Activated CD4-positive, alpha-beta T cell treated with anti-CD3 and anti-CD28 coated beads, Interleukin-2, Interleukin-6, amounts not matched to agents 100 ng/mL and 50 ng/mL, durations not matched to agents 16 hours and 8 hours (primary cell): ENCODE results near the gene TTYH3.
"Not testable (repeated sequence)": the region's sequence is repeated elsewhere in the genome, so short reads cannot be mapped to it uniquely, and the experiment has no call there.

ENCODE experiments used
- DNase-seq: peaks from one replicate; pipeline ENCODE4 v3.0.0-alpha.2; 2020

TTYH3 gene, protein sequence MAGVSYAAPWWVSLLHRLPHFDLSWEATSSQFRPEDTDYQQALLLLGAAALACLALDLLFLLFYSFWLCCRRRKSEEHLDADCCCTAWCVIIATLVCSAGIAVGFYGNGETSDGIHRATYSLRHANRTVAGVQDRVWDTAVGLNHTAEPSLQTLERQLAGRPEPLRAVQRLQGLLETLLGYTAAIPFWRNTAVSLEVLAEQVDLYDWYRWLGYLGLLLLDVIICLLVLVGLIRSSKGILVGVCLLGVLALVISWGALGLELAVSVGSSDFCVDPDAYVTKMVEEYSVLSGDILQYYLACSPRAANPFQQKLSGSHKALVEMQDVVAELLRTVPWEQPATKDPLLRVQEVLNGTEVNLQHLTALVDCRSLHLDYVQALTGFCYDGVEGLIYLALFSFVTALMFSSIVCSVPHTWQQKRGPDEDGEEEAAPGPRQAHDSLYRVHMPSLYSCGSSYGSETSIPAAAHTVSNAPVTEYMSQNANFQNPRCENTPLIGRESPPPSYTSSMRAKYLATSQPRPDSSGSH

DNA sequence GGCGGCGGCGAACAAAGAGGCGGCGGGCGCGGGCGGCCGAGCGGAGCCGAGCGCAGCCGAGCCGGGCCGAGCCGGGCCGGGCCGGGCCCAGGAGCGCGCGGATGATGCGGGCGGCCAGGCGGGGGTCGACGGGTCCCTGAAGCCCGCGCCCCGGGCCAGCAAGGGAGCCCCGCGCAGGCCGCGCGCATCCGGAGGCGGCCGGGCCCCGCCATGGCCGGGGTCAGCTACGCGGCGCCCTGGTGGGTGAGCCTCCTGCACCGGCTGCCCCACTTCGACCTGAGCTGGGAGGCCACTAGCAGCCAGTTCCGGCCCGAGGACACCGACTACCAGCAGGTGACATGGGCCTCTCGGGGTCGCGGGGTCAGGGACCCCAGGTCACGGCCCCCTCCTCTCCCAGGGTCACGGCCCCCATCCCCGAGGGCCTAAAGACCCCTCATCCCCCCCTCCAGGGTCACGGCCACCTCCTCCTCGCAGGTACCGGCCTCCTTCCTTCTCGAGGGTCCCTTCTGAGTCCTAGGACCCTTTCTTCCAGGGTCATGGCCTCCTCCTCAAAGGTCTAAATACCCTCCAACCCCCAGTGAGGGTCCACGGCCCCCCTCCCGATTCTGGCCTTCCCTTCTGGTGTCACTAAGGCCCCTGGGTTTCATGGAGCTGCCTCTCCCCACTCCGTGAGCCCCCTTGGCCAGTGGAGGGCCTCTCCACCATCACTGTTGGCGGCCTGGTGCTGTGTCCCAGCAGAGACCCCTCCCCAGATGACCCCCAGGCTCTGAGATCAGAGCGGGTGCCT is at the start of gene TTYH3:
TTYH3 (plus strand) TSS at position 41 of the 787 bp plus-strand sequence; CDS start at position 211, 170 bp downstream.
- no peak for DNase-seq

DNA sequence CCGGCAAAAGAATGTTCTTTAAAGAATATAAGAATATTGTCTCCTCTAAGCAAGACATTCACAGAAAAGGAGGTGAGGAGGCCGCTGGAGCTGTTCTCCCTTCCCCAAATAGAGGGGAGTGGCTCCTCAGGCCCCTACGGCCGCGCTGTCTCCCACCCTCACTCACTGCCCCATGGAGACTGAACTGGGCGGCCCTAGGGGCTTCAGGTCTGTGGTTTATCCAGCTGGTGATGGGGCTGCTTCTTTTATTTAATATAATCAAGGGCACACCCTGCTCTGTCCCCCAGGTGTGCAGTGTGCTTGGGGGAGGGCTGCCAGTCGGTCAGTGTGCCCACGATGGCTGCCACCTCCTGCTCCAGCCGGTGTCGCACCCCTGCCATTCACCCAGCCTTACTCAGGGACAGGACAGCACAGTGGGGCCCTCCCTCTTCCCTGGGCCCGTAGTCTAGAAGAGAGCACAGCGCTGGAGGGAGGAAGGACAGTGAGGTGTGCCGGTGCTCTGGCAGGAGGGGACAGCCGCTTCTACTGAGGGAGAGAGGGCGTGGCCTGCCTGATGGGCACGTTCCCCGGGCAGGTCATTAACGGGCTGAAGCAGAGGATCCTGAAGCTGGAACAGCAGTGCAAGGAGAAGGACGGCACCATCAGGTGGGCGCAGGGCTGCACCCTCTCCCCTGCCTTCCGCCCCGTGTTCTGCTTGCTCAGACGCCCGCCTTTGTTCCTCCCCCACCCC is 49.6 kb upstream of the TTYH3 start:
- DNase-seq = no peak

DNA sequence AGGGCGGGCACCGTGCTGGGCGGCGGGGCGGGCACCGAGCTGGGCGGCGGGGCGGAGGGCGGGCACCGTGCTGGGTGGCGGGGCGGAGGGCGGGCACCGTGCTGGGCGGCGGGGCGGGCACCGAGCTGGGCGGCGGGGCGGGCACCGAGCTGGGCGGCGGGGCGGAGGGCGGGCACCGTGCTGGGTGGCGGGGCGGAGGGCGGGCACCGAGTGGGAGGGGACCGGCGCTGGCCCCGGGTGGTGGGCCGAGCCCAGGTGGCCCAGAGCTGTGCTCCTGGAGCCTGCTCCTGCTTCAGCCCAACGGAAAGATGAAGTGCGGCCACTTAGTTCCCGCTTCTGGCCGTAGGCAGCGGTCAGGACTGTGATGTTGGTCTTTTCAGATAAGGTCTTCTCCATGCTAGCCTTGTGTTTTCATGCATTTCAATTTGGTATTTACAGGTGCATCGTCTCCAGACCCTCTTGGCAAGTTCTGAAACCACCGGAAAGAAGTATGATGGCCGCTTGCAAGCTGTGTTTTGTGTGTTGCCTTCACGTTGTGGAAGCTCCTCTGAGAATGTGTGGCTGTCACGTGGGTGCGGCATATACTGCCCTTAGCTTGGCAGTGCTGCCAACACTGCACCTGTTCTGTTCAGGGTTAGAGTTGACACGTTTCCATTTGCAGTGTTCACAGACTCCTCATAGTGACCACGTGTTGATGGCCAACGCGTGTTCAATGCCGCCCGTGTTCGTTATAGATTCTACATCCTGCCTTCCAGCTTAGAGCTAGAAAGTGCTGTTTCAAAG is 47.8 kb upstream of the TTYH3 start:
- no peak for DNase-seq

DNA sequence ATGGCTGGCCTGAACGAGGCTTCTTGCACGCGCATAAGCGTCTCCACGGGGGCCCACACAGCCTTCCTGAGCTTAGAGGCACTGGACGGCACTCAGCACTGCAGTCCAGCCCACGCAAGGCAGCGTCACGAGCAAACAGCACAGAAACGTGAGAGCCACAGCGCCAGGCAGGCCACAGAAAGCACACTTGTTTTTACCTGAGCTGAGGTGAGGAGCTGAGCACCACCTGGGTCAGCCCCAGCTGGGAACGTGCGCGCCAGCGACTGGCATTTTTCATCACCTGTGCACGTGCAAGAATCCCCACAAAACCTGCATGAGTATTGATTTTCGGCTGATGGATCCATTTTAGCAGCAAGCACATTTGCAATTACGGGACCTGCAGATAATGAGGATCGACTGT is 46.3 kb upstream of the TTYH3 start:
- DNase-seq = no peak

DNA sequence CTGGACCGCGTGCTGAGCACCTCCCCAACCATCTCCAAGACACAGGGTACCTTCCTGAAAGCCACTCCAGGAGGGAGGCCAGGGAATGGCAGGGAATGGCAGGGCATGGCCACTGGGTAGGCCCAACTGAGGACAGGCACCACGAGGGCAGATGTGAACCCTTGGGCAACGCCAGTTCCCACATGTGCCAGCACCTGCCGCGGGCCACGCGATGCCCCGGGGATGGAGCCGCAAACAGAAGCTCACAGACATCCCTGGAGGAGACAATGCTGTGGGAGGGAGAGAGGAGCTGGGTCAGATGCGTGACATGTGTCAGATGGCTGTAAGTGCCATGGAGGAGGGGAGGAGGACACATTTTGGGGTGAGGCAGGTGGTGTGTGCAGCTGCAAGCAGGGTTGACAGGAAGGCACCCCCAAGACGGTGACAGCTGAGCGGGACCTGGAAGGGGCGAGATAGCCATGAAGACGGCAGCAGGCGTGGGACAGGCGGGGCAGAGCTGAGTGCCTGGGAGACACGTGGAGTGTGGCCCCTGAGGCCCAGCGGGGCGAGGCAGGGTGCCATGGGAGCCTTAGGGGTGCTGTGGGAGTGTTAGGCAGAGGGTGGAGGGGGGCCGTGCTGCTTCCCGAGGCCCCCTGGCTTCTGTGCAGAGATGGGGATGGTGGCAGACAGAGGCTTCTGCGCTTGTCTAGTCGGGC is 45.3 kb upstream of the TTYH3 start:
- no peak for DNase-seq

DNA sequence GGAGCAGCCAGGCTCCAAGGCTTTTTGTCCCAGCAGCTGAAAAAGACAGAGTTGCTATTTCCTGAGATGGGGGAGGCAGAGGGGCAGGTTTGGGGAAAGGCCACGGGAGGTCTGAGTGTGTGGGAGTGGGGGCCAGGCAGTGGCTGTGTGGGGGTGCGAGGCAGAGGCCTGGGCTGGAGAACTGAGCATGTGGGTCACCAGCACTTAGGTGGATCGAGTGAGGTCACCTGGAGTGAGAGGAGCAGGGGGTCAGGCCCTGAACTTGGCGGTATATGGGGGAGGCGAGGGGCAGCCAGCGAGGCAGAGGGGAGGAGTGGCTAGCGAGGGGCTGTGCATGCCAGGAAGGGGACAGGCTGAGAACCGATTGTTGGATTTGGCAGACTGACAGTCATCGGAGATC is 44.7 kb upstream of the TTYH3 start:
- DNase-seq = no peak

DNA sequence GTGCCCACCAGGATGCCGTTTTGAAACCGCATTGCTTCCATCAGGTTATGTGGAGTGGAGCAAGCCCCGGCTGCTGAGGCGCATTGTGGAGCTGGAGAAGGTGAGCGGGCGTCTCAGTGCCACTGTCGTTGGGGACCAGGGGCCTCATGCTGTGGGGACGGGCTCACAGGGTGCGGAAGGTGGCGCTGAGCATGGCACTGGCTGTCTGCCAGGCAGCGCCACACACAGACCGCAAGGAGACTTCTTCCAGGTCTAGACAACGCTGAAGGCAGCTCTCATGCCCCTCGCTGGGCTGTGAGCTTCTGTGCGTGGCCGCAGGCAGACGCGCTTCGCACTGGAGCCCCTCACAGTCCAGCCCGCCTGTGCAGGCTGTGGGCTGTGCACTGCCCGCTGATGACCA is 44.0 kb upstream of the TTYH3 start:
- DNase-seq = no peak

DNA sequence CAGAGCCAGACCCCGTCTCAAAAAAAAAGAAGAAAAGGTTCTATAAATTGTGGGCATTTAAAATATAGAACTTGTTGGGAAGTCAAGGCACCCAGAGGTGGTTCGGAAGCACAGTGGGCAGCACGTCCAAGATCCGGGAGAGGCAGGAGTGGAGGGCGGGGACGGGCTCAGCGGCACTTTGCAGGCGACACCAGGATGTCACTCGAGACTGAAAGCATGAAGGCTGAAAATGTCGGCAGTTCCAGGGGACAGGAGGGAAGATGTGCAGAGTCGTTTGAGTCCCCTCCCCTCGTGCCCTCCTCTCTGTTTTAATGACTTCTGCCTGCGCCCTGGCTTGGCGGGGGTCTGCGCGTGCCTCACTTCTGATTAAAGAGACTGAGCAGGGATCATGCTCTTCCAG is 42.4 kb upstream of the TTYH3 start:
- no peak for DNase-seq

DNA sequence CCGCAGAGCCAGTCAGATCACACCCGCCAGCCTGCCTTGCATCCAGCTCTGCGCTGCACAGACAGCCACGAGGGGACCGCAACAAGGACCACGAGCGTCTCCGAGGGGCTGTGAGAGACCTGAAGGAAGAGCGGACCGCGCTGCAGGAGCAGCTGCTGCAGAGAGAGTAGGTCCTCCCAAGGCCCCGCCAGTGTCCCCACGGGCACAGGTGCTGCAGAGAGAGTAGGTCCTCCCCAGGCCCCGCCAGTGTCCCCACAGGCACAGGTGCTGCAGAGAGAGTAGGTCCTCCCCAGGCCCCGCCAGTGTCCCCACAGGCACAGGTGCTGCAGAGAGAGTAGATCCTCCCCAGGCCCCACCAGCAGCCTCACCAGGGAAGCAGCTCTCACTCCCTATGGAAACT is 41.8 kb upstream of the TTYH3 start:
- not testable (repeated sequence) for DNase-seq

DNA sequence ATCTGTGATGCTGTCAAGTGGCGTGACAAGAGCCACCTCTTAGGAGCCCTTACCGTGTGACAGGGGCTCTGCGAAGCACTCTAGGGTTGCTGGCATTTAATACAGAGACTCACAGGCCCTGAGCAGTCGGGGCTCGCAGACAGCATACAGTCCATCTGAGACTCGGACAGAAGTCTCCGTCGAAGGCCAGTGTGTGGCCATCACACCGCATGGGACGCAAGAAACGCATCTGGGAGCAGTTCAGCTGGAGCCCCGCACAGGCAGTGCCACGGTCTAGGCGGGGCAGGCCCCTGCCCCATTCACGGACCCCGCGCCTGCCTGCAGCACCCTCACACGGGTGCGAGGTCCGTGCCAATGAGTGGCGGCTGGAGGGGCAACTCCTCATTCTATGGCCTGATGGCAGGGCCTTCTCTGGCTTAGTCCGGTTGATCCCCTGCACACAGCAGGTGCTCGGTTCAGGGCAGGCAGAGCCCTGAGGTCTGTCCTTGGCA is 39.4 kb upstream of the TTYH3 start:
- DNase-seq = no peak

DNA sequence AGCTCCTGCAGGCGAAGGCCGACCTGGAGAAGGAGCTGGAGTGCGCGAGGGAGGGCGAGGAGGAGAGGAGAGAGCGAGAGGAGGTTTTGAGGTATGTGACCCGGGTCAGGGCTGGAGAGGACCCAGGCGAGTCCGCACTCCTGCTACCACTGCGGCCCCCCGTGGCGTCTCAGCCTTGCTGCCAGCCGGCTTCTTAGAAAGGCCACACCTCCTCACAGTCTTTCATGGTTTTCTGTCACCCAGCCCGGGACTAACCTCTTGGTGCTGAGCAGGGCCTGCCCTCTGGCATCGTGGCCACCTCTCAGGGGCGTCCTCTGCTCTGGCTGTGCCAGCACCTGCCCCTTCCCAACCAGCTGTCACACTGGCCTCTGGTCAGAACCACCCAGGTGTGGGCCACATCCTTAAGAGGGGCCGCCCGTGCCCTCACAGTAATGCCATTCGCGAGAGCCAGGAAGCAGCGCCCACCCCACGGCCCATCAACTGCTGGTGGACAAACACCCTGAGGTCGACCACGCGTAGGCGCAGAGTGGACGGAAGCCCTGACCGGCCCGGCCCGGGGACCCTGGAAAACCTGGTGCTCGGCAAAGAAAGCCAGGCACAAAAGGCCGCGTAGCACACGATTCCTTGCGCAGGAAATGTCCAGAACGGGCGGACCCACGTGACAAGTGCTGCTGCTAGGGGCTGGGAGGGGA is 38.6 kb upstream of the TTYH3 start:
- no peak for DNase-seq

DNA sequence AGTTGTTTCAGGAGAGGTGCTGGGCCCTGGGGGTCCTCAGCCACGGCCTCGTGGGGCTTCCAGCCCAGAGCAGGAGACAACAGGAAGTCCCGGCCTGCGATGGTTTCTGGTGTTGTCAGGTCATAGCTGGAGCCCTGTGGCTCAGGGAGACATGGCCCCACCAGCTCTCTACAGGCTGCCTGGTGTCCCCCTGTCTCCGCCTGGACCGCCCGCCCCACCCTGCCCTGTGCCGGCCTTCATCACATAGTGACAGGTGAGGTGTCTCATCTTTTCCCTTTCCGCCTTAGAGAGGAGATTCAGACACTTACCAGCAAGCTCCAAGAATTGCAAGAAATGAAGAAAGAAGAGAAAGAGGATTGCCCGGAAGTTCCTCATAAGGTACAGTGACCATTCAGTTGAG is 37.2 kb upstream of the TTYH3 start:
- DNase-seq = no peak

DNA sequence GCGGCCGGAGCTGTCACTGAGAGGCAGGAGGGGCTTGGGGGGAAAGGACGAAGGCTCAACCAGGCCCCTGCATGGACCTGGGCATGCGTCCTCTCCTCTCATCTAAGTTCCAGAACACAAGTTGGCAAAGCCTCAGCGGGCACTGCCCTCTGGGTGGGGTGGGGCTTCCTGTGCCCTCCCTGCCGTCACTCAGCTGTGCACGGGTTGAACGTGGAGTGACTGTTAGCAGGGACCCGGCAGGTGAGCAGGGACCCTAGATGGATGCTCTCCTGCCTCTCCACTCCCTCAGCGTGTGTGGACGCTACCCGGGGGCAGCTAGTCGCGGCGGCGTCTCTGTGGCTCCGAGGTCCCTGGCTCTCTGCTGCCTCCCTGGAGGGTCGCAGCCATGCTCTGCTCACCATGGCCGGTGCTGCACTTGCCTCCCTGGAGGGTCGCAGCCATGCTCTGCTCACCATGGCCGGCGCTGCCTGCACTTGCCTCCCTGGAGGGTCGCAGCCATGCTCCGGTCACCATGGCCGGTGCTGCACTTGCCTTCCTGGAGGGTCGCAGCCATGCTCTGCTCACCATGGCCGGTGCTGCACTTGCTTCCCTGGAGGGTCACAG is 36.4 kb upstream of the TTYH3 start:
- no peak for DNase-seq

DNA sequence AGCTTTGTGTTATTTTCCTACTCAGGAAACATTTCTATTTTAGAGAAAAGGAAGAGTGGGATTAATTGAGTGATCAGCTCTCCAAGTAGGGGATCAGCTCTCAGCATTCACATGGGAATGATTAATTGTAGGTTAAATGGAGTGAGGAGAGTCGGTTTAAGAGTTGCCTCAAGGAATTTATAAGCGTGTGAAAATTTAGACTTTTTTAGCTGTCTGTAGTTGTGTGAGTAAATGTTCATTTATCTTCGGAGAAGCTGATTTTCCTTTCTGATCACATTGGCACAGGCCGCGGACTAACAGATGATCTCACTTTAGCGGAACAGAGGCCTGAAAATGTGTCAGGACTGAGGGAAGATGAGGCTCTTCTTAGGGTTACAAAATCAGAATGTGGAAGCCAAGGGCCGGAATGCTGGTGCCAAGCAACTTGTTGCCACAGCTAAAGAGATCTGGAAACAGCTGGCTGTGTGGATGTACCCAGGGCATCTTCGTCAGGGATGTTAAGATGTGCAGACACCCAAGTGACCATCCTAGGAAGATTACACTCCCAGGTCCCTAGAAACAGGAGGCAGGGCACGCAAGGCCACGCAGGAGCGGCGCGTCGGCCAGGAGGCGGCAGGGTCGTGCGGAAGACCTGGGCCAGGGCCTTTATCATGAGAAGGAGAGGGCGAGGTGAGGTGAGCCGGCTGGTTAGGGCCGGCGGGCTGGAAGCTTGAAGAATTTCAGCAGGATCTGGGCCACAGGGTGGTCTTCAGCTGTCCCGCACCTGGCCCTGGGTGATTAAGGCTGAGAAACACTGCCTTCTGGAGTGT is 35.1 kb upstream of the TTYH3 start:
- DNase-seq = no peak

DNA sequence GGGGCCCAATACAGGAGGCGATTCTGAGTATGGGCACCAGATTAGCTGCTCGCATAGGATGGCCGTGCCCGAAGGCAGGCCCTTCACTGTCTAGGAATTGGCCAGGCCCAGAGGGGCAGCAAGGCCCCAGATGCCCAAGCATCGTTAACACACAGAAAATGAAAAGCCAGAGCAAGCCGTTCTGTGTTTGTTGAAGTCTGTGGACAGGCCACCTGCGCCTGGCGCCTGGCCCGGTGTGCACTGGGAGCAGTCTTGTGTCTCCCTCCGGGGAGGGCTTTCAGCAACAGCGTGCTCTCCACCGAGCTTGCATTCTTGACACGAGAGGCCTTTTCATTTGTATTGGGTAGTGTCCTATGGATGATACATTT is 34.5 kb upstream of the TTYH3 start:
- no peak for DNase-seq

DNA sequence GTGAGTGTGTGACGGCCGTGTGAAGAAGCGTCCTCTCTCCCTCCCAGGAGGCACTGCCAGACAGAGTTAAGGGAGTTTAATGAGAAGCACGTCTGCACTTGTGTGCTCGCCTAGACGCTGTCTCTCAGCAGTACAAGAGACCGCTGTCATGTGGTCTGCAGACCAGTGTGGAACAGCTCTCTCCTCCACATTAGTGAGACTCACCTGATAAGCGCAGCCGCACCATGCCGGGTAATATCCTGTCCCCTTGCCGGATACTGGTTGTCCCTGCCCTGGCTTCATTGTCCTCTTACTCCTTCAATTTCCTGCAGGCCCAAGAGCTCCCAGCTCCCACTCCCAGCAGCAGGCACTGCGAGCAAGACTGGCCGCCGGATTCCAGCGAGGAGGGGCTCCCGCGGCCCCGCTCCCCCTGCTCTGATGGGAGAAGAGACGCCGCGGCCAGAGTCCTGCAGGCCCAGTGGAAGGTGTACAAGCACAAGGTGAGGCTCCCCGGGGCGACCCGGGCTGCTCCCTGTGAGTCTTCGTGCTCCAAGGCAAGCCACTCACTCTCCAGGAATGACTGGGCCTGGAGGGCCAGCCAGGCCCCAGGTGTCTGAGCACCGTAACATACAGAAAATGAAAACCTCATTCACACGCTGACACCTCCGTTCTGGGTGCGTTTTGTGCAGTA is 33.5 kb upstream of the TTYH3 start:
- DNase-seq = no peak

DNA sequence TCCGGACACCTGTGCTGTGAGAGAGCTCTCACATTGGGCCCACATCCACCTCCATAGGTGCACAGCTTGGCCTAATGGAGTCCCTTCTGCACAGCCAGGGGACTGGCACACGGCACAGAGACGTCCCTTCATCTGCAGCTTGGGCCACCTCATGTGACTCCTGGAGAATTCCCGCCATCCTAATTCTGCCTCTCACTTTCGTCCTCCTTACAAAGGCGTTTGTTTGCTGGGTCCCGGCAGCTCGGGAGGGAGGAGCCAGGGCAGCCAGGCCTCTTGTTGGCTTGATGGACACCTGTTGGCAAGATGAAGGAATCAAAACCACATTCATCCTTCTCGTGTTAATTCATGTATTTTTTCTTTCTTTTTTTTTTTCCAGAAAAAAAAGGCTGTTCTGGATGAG is 30.7 kb upstream of the TTYH3 start:
- DNase-seq = no peak

DNA sequence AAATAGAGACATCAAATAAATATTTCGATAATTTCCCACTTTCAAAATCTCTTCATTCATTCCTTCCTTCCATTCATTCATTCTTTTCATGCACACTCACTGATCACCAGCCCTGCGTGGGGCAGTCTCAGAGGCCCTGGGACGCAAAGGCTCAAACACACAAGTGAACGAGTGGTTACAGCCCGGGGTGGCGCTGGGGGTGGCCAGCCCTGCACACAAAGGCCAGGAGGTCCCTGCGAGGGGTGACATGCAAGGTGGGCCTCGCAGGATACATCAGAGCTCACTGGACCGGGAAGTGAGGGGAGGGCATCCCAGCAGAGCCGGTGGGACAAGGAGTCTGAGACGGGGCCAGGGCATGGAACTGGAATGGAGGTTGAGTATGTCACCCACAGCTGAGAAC is 29.9 kb upstream of the TTYH3 start:
- no peak for DNase-seq

DNA sequence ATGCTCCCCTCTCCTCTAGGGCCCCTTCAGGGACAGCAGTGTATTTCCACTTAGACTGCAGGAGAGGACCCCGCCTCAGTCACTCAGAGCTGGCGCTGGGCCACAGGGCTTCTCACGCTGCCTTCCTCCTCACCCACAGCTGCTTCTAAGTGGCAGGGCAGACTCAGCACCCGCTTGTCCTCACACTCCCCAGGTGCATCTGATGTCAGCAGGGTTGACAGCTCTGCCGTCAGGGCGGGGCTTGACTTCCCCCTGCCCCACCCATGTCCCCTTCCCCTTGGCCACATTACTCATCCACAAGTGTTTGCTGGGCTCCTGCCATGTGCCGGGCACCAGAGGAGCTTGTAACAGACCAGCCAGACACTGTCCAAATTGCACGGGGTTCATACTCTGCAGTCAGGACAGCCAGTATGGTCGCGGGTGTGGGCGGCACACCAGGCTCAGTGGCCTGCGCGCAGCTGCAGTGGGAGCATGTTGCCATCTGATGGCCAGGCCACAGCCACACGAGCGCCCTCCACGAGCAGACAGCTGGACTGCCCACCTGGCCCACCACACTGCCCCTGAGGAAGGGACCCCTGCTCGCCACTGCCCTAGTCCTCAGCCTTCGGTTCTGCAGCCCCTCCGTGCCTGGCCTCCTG is 29.3 kb upstream of the TTYH3 start:
- DNase-seq = no peak
